Stimulated activated CD8-positive, alpha-beta memory T cell treated with anti-CD3 and anti-CD28 coated beads, Interleukin-4, amount 100 ng/mL, for 1 hour (primary cell): ENCODE data around the gene COX10.
"Not testable (repeated sequence)": the region's sequence is repeated elsewhere in the genome, so short reads cannot be mapped to it uniquely, and the experiment has no call there.

ENCODE experiments used
- DNase-seq, 2 donors: peaks; one replicate each; pipeline ENCODE4 v3.0.0-alpha.2; 2020; ENCODE audit warnings: low read depth in 2 of 2, low spot score in 1 of 2

Gene COX10

GRCh38 chr17:14169287-14169686 is 100.0 kb downstream of the COX10 start:
- no peak for DNase-seq

- DNase-seq: no peak
Observed at GRCh38 chr17:14169901-14170300, 100.6 kb downstream of the COX10 start.

- not testable (repeated sequence) for DNase-seq
Observed at GRCh38 chr17:14176989-14177388, 107.7 kb downstream of the COX10 start.

GRCh38 chr17:14177801-14178200 is 108.5 kb downstream of the COX10 start:
- DNase-seq: not testable (repeated sequence)

GRCh38 chr17:14179951-14180350 is 110.6 kb downstream of the COX10 start:
- DNase-seq: not testable (repeated sequence)

- not testable (repeated sequence) for DNase-seq
Observed at GRCh38 chr17:14182084-14182483, 112.8 kb downstream of the COX10 start.

GRCh38 chr17:14184536-14184935 is 115.2 kb downstream of the COX10 start:
- DNase-seq: not testable (repeated sequence)

GRCh38 chr17:14186443-14186842 is 117.1 kb downstream of the COX10 start:
- DNase-seq: not testable (repeated sequence)

- DNase-seq: not testable (repeated sequence)
Observed at GRCh38 chr17:14190774-14191173, 121.5 kb downstream of the COX10 start.

- DNase-seq: not testable (repeated sequence)
Observed at GRCh38 chr17:14191469-14191868, 122.2 kb downstream of the COX10 start.

GRCh38 chr17:14192039-14192438 is 122.7 kb downstream of the COX10 start:
- not testable (repeated sequence) for DNase-seq

- not testable (repeated sequence) for DNase-seq
Observed at GRCh38 chr17:14192636-14193344, 123.5 kb downstream of the COX10 start.

GRCh38 chr17:14196377-14196997 is 127.2 kb downstream of the COX10 start:
- DNase-seq: no peak

GRCh38 chr17:14197057-14197456 is 127.8 kb downstream of the COX10 start:
- DNase-seq: no peak

- DNase-seq: no peak
Observed at GRCh38 chr17:14197586-14197985, 128.3 kb downstream of the COX10 start.

GRCh38 chr17:14198013-14198412 is 128.7 kb downstream of the COX10 start:
- DNase-seq: no peak

- DNase-seq: no peak
Observed at GRCh38 chr17:14198575-14198974, 129.3 kb downstream of the COX10 start.

- no peak for DNase-seq
Observed at GRCh38 chr17:14199601-14200000, 130.3 kb downstream of the COX10 start.

- no peak for DNase-seq
Observed at GRCh38 chr17:14200354-14200753, 131.1 kb downstream of the COX10 start.

GRCh38 chr17:14201021-14201987 is 132.0 kb downstream of the COX10 start:
- DNase-seq: no peak

GRCh38 chr17:14201988-14202380 is 132.7 kb downstream of the COX10 start:
- no peak for DNase-seq
